HepG2 (cell line): Measurements from ENCODE around the gene DAZAP1. TPM values are rescaled to one million over a fixed set of nuclear protein-coding genes. Genes with fewer than 3 reads are reported as not detected.

ENCODE experiments used
- CENPX ChIP-seq: sonication (generic); formaldehyde crosslinking; IDR thresholded peaks from 2 replicates; pipeline ENCODE4 v1.9.0; 2021; ENCODE audit warnings: mild to moderate bottlenecking, missing genetic modification reagents, moderate library complexity
- KDM6A ChIP-seq: IDR thresholded peaks from 2 replicates; pipeline ENCODE4 v1.6.1; 2016; ENCODE audit warnings: low read depth
- PHB2 ChIP-seq: fragments of 450-650 bp; IDR thresholded peaks from 2 replicates; pipeline ENCODE4 v1.6.1; 2018; ENCODE audit not compliant: partially characterized antibody
- SMYD3 ChIP-seq: sonication (generic); formaldehyde crosslinking; IDR thresholded peaks from 2 replicates; pipeline ENCODE4 v1.8.1; 2023; ENCODE audit warnings: mild to moderate bottlenecking, missing genetic modification reagents
- SOX5 ChIP-seq: IDR thresholded peaks from 2 replicates; pipeline ENCODE4 v1.6.1; 2016; ENCODE audit warnings: borderline replicate concordance
- SP2 ChIP-seq: sonication (generic); formaldehyde crosslinking; IDR thresholded peaks from 2 replicates; pipeline ENCODE4 v1.5.1; 2020; ENCODE audit warnings: mild to moderate bottlenecking, missing genetic modification reagents
- ZFP41 ChIP-seq: sonication (generic); formaldehyde crosslinking; IDR thresholded peaks from 2 replicates; pipeline ENCODE4 v1.4.0; 2020; ENCODE audit warnings: mild to moderate bottlenecking, missing genetic modification reagents, borderline replicate concordance
- ZNF205 ChIP-seq: IDR thresholded peaks from 2 replicates; pipeline ENCODE4 v1.6.1; 2018; ENCODE audit warnings: missing biosample characterization, missing genetic modification reagents
- ZNF468 ChIP-seq: sonication (generic); formaldehyde crosslinking; IDR thresholded peaks from 2 replicates; pipeline ENCODE4 v1.8.0; 2022; ENCODE audit warnings: mild to moderate bottlenecking, moderate library complexity, missing genetic modification reagents
- ZSCAN30 ChIP-seq: sonication (generic); formaldehyde crosslinking; IDR thresholded peaks from 2 replicates; pipeline ENCODE4 v1.5.0; 2020; ENCODE audit warnings: mild to moderate bottlenecking, missing genetic modification reagents
- polyA plus RNA-seq, 8 experiments: library from polyadenylated mRNA; depleted of rRNA in 3 of 8; stranded (reverse) in 7 of 8; unstranded in 1 of 8; fragments of >200 nt; fragmentation: Illumina TruSeq in 4 of 8; extraction: Trizol in 4 of 8; gene quantifications; 2 replicates each; pipeline versions ENCODE4 v1.2.1 to v1.2.3, GENCODE V29; 2011 to 2016; ENCODE audit warnings: low read depth in 4 of 8, missing spikeins in 1 of 8, mixed read lengths in 1 of 8; ENCODE audit not compliant: insufficient read depth in 1 of 8
- total RNA-seq, 5 experiments: library from RNA; depleted of rRNA; stranded (reverse); fragments of >200 nt; fragmentation: Illumina TruSeq; extraction: Trizol; gene quantifications; 2 replicates each; pipeline ENCODE4 v1.2.3, GENCODE V29; 2016; ENCODE audit warnings: low read depth in 1 of 5
- TF ChIP-seq, protein P1 (sequence below): sonication (generic); formaldehyde crosslinking; IDR thresholded peaks from 2 replicates; pipeline ENCODE4 v1.4.0; 2020; ENCODE audit warnings: missing genetic modification reagents
- TF ChIP-seq, protein P2 (sequence below): sonication (generic); formaldehyde crosslinking; IDR thresholded peaks from 2 replicates; pipeline ENCODE4 v1.4.0; 2020; ENCODE audit warnings: missing genetic modification reagents, borderline replicate concordance
- TF ChIP-seq, protein P3 (sequence below), 2 experiments: IDR thresholded peaks; 2 replicates each; pipeline ENCODE4 v1.6.1; 2011 to 2012; ENCODE audit warnings: low read length in 2 of 2, borderline replicate concordance in 1 of 2, low read depth in 1 of 2, mild to moderate bottlenecking in 1 of 2, moderate library complexity in 1 of 2
- TF ChIP-seq, protein P4 (sequence below): sonication (generic); formaldehyde crosslinking; IDR thresholded peaks from 2 replicates; pipeline ENCODE4 v1.5.0; 2020; ENCODE audit warnings: mild to moderate bottlenecking, missing genetic modification reagents
- TF ChIP-seq, protein P5 (sequence below): sonication (generic); formaldehyde crosslinking; IDR thresholded peaks from 2 replicates; pipeline ENCODE4 v1.9.0; 2022; ENCODE audit warnings: missing genetic modification reagents, mild to moderate bottlenecking, borderline replicate concordance

Gene DAZAP1
- total and polyA plus RNA-seq, 2 of the 13 experiments (the other 11 are each of a cell fraction or from before 2014, with no cell fraction given), result 63.3 to 79.2 TPM

DNA sequence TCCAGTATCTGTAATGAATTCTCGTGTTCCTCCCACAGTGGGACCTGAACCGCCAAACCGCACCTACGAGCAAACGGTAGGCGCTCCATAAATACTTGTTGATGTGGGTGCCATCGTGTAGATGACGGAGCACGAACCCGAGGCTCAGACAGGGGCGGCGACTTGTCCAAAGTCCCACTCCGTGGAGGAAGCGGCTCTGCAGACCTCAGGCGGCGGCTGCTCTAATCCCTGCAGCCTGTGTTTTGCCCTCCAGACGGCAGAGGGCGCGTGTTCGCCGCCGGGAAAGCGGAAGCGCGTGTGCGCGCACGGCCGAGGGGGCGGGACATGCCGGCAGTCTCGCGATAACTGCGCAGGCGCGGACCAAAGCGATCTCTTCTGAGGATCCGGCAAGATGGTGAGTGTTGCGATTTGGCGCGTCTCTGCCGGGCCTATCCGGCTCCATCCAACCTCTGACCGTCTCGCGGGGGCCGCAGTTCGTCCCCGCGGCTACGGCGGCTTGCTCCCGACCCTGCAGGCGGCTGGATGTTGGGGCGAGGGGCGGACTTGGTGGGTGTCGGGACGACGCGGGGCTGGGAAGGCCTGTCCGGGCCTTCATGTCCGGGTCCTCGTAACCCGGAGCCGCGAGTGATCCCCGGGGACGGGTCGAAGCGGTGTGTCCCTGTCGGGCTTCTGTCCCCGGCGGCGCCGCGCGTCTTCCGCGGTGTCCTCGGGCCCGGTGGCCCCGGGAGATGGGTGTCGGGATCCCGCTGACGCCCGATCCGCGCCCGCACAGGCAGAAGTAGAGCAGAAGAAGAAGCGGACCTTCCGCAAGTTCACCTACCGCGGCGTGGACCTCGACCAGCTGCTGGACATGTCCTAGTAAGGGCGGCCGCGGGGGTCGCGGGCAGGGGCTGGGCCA, 30.9 kb downstream of the DAZAP1 start, which contains the start of gene RPS15 (continued):
- TF ChIP-seq SP2 (CRISPR knock-in tag) (peak; percentile 94), SOX5 (peak; percentile 51; the same call in 1 of the 2 replicates), ZSCAN30 (CRISPR knock-in tag) (no peak), ZNF205 (CRISPR knock-in tag) (peak; percentile 96), ZFP41 (CRISPR knock-in tag) (no peak), CENPX (CRISPR knock-in tag) (no peak), ZNF468 (CRISPR knock-in tag) (no peak), SMYD3 (peak; percentile 85), PHB2 (no peak), KDM6A (CRISPR knock-in tag) (peak; percentile 23; the same call in 1 of the 2 replicates)
- TF ChIP-seq, protein P1, sequence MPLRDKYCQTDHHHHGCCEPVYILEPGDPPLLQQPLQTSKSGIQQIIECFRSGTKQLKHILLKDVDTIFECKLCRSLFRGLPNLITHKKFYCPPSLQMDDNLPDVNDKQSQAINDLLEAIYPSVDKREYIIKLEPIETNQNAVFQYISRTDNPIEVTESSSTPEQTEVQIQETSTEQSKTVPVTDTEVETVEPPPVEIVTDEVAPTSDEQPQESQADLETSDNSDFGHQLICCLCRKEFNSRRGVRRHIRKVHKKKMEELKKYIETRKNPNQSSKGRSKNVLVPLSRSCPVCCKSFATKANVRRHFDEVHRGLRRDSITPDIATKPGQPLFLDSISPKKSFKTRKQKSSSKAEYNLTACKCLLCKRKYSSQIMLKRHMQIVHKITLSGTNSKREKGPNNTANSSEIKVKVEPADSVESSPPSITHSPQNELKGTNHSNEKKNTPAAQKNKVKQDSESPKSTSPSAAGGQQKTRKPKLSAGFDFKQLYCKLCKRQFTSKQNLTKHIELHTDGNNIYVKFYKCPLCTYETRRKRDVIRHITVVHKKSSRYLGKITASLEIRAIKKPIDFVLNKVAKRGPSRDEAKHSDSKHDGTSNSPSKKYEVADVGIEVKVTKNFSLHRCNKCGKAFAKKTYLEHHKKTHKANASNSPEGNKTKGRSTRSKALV (CRISPR knock-in tag), result peak; percentile 84
- TF ChIP-seq, protein P2, sequence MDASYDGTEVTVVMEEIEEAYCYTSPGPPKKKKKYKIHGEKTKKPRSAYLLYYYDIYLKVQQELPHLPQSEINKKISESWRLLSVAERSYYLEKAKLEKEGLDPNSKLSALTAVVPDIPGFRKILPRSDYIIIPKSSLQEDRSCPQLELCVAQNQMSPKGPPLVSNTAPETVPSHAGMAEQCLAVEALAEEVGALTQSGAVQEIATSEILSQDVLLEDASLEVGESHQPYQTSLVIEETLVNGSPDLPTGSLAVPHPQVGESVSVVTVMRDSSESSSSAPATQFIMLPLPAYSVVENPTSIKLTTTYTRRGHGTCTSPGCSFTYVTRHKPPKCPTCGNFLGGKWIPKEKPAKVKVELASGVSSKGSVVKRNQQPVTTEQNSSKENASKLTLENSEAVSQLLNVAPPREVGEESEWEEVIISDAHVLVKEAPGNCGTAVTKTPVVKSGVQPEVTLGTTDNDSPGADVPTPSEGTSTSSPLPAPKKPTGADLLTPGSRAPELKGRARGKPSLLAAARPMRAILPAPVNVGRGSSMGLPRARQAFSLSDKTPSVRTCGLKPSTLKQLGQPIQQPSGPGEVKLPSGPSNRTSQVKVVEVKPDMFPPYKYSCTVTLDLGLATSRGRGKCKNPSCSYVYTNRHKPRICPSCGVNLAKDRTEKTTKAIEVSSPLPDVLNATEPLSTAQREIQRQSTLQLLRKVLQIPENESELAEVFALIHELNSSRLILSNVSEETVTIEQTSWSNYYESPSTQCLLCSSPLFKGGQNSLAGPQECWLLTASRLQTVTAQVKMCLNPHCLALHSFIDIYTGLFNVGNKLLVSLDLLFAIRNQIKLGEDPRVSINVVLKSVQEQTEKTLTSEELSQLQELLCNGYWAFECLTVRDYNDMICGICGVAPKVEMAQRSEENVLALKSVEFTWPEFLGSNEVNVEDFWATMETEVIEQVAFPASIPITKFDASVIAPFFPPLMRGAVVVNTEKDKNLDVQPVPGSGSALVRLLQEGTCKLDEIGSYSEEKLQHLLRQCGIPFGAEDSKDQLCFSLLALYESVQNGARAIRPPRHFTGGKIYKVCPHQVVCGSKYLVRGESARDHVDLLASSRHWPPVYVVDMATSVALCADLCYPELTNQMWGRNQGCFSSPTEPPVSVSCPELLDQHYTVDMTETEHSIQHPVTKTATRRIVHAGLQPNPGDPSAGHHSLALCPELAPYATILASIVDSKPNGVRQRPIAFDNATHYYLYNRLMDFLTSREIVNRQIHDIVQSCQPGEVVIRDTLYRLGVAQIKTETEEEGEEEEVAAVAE (CRISPR knock-in tag), result peak; percentile 84
- TF ChIP-seq, protein P3, sequence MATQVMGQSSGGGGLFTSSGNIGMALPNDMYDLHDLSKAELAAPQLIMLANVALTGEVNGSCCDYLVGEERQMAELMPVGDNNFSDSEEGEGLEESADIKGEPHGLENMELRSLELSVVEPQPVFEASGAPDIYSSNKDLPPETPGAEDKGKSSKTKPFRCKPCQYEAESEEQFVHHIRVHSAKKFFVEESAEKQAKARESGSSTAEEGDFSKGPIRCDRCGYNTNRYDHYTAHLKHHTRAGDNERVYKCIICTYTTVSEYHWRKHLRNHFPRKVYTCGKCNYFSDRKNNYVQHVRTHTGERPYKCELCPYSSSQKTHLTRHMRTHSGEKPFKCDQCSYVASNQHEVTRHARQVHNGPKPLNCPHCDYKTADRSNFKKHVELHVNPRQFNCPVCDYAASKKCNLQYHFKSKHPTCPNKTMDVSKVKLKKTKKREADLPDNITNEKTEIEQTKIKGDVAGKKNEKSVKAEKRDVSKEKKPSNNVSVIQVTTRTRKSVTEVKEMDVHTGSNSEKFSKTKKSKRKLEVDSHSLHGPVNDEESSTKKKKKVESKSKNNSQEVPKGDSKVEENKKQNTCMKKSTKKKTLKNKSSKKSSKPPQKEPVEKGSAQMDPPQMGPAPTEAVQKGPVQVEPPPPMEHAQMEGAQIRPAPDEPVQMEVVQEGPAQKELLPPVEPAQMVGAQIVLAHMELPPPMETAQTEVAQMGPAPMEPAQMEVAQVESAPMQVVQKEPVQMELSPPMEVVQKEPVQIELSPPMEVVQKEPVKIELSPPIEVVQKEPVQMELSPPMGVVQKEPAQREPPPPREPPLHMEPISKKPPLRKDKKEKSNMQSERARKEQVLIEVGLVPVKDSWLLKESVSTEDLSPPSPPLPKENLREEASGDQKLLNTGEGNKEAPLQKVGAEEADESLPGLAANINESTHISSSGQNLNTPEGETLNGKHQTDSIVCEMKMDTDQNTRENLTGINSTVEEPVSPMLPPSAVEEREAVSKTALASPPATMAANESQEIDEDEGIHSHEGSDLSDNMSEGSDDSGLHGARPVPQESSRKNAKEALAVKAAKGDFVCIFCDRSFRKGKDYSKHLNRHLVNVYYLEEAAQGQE (IDR thresholded peaks at IDR 0.05; ENCODE audit: borderline replicate concordance in 1 of 2, low read depth in 1 of 2, low read length in 2 of 2), result peak in 1 of 2 experiments; percentile 68; a peak in 2 of 4 replicates
- TF ChIP-seq, protein P4, sequence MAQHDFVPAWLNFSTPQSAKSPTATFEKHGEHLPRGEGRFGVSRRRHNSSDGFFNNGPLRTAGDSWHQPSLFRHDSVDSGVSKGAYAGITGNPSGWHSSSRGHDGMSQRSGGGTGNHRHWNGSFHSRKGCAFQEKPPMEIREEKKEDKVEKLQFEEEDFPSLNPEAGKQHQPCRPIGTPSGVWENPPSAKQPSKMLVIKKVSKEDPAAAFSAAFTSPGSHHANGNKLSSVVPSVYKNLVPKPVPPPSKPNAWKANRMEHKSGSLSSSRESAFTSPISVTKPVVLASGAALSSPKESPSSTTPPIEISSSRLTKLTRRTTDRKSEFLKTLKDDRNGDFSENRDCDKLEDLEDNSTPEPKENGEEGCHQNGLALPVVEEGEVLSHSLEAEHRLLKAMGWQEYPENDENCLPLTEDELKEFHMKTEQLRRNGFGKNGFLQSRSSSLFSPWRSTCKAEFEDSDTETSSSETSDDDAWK (CRISPR knock-in tag), result no peak
- TF ChIP-seq, protein P5, sequence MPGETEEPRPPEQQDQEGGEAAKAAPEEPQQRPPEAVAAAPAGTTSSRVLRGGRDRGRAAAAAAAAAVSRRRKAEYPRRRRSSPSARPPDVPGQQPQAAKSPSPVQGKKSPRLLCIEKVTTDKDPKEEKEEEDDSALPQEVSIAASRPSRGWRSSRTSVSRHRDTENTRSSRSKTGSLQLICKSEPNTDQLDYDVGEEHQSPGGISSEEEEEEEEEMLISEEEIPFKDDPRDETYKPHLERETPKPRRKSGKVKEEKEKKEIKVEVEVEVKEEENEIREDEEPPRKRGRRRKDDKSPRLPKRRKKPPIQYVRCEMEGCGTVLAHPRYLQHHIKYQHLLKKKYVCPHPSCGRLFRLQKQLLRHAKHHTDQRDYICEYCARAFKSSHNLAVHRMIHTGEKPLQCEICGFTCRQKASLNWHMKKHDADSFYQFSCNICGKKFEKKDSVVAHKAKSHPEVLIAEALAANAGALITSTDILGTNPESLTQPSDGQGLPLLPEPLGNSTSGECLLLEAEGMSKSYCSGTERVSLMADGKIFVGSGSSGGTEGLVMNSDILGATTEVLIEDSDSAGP (CRISPR knock-in tag), result peak; percentile 97
